Fibroblast of peridontal ligament (primary cell): ENCODE measurements around the gene SHF.

Experiments
- DNase-seq: peaks from one replicate; pipeline ENCODE4 v3.0.0-alpha.2; 2010; ENCODE audit errors: extremely low read depth

Gene SHF

DNA sequence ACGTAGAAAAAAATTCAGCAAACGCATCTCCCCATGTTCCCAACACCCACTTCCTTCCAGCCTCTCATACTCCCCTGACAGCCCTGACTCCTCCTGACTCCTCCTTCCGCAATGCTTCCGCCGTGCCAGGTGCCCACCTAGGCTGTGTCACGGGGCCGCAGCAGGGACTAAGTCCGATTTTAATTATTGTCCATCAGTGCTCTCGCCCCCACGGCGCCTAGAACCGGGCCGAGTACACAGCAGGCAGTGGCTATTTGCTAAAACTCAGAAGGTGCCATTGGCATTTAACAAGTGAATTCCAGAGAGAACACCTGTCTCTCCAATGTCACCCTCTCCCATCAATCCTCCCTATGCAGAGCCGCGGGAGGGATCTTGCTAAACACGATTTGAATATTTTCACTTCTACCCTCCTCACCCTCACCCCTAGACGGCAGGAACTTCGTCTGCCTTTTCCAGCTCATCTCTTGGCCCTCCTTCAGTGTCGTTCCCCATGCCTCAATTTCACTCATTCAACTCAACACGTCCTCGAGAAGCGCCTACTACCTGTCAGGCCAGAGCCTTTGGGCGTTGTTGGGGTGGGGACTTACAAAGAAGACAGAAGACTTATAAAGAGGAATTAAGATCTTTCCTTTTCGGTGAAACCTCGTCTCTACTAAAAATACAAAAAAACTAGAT is 11.5 kb upstream of the SHF start:
- DNase-seq: no peak

DNA sequence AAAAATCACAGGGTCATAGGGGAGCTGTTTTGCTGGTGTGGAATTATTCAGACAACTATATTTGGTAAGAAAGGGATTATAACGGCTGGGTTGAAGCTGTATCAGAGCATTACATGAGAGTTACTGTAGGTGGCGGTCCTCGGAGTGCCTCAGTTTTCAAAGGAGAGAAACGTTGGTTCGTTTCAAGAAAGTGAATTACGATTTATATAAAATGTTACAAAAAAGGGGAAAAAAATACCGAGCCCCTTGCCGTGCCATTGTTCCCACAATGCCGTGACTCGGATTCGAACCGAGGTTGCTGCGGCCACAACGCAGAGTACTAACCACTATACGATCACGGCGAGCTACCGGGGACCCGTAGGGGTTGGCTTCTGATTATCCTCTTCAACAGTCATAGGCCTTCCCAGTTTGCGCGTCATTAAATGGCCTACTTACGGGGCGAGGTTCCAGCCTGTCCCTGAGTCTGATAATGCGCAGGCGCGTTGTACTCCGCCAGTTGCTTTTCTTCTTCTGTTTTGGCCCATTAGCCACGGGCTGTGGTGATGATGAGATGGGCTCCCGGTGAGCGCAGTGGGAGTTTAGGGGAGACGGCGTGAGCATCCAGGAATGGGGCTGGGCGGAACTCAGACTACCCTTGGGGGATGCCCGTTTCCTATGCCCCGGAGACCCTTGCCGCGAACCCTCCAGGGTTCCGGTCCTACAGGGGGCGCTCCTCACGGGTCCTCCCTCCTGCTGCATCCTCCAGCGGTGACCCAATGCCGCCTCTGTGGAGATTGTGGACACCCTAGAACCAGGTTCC is 10.8 kb upstream of the SHF start:
- DNase-seq: peak; percentile 99

DNA sequence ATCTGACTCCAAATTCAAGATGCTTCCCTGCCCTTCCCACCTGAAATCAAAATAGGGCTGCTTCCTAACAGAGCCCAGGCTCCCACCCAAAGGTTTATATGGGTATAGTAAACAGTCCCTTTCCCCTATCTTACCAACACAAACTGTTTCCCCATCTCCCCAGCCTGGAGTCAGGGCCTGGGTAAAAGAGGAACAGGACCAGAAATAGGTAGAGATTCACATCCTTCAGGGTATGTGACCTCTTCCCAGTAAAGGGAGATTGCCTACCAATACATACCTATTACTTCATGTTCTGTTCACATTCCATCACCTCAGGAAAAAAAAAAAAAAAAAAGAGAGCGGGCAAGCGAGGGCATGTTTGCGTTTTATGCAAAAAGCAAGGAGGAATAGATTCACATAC is 9.7 kb upstream of the SHF start:
- no peak for DNase-seq

DNA sequence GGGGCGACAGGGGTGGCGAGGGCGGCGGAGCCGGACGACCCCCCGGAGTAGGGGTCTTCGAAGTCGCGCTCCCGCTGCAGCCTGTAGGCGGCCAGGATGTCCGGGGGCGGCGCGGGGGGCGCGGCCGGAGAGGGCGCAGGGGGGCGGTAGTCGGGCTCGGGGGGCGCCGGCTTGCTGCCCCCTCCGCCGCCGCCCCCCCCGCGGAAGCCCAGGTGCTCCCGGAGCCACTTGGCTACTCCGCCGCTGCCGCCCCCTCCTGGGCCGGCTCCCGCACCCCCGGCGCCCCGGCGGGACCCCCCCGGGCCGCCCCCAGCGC is 230 bp downstream of the SHF start:
- DNase-seq: no peak

DNA sequence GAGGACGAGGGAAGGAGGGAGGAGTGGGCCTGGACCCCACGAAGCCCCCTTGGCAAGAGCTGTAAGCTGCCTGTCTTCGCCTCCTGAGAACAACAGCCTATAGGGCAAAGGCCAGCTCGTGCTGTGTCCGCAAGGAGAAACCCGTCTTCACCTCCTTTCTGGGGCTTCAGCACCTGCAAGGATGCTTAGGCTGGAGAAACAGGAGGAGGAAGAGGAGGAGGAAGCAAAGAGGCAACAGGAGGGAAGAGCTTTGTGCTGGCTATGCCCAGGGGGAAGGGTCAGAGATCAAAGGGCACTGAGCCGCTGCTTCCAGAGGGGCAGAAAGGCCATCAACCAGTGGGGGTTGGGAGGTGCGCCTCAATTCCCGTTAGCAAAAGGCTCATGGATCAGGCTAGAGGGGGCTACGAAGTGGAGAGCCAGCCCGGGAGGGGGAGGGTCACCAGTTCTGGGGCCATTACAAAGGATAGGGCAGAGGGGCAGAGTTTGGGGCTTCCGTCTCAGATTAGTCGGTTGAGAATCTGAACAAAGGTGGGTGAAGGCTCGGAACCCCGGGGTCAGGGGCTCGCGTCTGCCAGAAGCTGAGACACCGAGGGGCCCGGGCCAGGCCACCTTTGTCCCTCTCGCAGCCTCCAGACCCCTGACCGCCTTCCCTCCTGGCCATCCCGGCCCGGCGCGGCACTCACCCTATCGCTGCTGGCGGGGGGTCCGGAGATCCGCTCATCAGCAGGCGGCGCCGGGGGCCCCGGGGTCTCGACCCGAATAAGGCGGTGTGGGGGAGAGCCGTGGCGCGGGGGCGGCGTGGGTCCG is 792 bp downstream of the SHF start:
- no peak for DNase-seq

DNA sequence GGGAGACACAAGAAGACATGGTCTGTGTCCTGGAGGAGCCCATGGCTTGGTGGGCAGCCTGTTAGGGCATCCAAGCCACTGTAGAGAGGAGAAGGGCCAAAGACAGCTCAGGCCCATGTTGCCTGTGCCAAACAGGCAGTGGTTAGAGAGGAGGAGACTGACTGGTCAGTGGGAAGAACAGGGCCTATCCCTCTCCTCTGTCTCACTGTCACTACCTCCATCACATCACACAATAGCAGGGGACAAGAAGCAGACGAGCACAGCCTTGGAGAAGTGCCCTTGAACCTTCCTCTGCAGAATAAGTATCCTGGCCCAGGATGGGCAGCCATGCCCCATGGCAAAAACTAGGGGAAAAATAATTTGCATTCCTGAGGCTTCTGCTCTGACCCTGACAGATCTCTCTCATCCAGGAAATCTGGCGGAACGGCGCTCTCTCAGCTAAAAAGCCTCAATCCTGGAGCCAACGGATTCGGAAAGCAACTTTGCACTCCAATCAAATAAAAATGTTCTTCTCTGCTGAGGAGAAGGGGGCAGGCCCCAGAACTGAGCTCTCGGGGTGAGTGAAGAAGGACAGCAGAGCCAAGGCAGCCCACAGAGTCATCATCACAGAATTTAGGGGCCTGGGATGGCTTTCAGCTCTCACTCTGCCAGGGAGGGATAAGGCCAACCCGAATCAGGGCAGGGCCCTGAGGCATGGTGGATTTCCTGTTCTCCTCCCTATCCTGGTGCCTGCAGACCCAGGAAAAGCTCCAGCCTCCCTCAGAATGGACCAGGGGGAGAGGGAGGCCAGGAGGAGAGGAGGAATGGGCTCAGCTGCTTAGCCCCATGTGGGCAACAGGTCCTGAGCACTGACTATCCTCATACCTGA is 1.6 kb downstream of the SHF start:
- DNase-seq: no peak

DNA sequence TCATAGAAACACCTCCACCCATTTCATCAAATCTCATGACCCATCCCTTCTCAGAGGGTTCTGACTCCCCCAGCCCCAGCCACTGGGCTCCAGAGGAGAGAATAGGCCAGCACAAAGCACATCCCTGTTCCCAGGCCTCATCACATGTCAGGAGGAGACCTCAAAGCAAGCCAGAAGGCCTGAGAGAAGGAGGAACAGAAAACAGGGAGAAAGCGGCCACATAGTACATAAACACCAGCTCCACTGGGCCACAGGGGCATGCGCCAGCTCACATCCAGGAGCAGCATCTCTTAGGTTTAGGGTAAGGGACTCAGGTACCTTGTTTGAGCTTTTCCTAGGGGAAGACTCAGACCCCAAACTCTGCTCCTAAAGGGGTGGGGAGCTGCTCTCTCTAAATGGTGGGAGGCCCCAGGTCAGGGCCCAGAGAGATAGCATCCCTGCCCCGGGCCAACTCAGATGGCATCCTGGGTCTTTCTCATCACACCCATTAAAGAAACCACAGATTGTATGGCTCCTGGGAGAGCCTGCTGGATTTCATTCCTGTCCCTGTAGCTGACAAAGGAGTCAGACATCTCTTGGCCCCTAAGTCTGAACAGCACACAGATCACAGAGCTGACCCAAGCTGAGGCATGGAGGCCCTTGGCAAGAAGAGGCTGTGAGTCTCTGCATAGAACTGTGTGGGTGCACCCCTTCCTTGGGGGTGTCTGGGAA is 2.5 kb downstream of the SHF start:
- DNase-seq: no peak

DNA sequence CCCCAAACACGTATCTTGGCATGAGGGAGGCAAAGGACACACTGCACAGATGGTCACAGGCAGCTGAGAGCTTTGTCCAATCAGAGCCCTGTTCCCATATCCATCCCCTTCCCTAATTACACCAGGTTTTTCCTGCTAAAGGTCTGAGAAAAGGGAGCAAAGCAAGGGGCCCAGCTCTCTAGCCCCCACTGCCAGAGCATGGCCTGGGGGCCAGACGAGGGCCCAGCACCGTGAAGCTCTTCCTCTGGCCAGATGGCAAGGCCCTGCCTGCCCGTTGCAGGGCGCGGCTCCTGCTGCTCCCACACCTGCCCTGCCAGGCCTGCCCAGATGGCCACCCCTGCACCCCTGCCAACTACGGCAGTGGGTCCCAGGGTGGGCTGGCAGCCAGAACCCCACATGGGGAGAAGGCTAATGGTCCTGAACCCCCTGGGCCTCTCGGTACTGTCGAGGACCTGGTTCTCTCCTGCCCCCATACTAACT is 3.2 kb downstream of the SHF start:
- DNase-seq: no peak

DNA sequence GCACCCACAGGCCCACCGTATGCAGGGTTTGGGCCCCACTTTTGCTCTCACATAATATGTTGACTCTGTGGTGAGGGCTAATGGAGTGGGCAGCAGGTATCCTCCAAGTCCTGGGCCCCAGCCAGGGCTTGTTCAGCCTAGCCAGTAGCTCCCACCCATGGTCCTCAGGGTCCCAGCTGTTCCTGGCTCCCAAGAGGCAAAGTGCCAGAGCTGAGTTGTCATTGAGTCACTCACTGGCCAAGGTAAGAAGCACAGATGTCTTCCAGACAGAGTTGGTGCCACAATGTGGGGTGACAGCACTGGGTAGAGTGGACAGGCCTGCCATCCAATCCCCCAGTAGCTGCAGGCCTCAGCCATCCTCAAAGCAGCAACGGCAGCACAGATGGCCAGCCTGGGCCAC is 4.3 kb downstream of the SHF start:
- DNase-seq: no peak

DNA sequence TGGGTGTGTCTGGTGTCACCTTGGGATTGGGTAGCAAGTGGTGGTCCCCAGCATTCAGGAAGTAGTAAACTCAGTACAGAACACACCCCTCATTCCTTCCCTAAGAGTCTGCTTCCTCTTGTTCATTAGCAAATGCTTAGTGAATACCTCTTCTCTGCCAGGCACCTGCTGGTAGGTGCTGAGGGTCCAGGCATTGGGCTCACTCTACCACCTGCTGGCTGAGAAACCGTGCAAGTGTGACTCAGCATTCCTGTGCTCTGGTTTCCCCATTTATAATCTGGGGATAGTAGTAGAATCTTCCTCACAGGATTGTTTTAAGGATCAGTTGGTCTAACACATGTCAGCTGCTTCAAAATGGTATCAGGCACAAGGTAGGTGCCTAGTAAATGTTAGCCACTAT is 4.8 kb downstream of the SHF start:
- no peak for DNase-seq

DNA sequence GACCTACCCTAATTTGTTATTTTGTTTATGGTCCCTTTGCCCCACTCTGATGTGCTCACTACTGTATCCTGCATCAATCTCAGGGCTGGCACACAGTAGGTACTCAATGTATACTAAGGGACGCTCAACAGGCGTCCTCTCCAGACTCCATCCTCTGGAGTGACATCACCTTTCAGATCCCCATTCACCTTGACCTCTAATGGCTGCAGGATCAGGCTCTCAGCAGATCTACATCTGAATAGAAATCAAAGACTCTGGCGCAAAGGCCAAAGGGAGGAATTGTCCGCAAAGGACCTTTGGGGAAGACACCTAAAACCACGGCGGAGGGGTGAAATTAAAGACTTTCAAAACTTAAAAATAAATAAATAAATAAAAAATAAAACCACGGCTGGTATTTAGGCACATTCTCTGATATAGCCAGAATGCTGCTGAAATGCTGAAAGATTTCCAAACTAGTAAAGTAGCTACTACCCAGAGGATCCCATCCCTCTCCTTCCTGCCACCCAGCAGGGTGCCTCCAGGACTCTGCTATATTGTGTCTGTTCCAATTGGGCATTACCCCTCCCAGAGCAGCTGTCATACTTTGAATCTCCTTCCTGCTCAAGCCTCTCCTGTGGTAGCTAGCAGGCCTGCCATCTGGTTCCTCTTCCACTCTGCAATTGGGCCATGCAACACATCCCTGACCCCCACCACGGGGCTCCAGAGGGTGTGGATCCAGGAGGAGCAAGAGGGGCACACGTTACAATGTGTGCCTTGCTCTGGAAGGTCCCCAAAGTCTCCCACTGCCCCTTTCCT is 6.1 kb downstream of the SHF start:
- DNase-seq: no peak

DNA sequence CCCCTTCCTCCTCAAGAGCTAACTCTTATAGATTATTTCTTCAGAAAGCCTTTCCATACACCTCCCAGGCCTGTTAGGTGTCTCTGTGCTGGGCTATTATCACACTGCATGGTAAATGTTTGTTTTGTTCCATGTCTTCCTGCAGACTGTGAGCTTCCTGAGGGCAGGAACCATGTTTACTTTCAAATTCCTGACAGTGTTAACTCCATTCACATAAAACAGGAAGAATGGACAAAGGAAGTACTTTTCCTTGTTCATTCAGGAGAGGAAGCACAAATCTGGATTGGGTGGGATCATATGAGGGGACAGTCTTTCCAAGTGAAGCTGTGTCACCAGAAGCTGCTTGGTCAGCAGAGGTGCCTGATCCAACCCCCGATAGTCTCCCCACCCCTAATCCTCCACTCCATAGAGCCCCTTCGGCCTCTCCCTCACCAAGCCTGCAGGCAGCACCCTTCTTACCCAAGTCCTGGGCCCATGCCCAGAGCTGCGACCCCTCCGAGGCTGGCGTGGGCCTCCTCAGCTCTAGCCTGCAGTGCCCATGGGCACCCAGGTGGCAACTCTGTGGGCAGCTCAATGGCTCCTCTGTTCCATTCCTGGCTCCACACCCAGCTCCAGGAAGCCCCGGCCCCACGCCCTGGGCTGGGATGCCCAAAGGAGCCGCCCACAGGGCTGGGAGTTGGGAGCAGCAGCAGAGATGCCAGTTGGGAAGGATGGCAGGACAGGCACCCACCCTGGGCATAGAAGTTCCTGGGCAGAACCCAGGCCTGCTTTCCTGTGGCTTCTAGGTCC is 6.9 kb downstream of the SHF start:
- no peak for DNase-seq

DNA sequence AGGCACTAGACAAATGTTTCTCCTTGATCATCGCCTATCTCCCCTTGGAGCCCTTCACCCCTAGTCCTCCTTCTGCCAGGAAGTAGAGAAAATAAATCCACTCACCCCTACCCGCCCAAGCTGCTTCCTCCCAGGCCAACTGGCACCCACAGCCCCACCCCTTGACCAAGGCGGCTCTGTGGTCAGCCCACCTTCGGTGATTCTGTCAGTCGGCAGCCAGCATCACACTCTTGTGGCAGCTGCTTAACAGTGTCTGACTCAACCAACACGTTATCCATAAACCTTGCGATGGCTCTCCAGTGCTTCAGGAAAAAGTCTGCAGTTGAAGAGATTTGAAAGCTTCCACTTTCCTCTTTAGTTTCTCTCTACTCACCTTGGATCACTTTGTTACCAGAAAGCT is 7.6 kb downstream of the SHF start:
- DNase-seq: no peak

DNA sequence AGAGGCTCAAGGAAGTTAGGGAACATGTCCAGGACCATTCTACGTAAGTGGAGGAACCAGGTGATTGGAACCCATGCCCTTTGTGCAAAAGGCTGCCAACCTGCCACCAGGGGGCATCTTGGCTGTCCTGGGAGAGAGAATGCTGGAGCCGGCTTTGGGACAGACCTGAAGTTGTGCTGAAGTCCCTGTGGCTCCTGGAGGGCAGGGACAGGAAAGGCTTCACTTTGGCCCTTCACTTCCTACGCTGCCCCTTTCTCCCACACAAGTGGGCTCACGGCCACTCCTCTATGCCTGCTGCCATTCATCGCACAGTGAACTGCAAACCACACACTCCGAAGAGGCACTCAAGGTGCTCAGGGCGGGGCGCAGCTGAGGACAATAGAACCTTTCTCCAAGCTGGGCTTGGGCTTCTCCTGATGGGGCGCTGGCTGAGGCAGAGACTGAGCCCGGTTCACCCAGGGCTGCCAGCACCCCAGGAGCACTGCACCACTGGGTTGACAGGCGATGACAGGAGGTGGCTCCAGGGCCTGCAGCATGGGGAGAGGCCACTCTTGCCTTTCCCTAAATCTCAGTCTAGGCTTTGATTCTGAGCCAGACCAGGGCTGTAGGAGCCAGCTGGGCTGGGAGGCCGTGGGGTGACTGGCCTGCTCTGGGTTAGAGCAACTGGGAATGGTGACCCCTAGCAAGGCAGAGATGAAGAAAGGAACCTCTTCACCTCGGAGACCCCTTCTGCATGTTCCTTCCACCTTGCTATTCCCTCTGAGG is 8.4 kb downstream of the SHF start:
- DNase-seq: no peak

DNA sequence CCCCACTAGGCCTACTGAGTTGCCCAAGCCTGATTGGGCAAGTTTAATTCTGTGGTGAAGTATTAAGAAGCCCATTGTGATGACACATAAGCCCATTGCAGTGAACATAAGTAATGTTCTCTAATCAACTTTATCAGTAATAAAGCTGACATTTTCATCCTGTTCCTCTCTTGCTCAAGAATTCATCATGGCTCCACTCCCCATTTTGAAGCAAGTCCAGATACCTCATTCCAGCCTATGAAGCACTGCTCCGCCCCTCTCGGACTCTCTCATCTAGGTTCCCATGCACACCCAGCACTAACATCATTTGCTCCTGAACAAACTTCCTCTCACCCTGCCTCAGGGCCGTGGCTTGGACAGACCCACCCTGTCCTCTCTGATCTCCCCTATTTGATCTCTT is 10.5 kb downstream of the SHF start:
- DNase-seq: no peak

DNA sequence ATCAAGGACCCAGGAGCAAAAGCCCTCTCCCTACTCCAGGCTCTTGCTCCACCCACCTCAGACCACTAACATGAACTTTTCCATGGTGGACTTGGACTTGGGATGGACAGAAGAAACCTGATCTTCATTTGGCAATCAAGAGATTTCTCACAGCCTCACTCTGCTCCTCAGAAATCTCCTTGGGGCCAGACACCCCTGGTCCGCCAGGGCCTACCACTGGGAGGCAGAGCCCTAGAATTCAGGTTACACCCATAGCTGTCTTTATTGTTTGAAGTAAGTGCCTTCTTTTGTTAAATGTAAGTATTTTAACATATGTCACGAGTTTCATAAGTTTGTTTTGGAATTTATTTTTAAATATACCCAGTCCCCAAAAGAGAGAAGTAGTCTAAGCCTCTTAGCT is 13.2 kb downstream of the SHF start:
- DNase-seq: no peak

DNA sequence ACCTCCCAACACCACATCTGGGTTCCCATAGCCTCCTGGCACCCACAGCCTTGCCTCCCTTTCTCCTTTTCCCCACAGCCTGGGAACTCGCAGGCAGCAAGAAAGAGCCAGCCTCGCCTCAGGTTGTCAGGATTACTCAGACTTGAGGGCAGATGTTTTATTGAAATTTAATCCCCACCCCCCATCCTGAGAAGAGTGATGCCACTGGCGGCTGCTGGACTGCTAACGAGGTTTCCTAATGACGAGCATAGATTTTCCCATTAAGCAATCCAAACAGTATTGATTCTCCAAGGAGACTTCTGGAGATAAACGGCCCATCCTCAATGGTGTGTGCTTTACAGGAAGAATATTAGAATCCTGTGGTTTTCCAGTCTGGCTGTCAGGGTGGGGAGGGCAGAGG is 13.7 kb downstream of the SHF start:
- no peak for DNase-seq

DNA sequence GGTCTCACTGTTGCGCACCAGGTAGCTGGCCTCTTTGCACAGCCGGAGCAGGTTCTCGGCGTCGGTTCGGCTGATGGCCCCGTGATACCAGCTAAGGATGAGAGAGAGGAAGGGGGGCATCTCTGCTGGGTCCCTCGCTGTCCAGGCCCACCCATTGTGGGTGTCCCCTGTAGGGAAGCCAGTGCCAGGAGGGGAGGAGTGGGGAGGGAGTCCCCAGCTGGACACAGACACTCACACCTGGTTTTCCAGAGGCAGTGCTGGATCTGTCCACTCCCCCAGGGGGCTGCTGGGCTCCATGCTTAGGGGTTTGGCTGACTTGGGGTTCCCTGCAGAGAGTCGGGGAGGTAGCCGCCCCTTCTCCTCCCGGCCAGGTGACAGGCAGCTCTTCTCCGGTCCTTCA is 15.9 kb downstream of the SHF start:
- DNase-seq: no peak
